Hepatocyte (in vitro differentiated cells): ENCODE data around the gene LSAMP. TPM values are rescaled to one million over a fixed set of nuclear protein-coding genes. Genes with fewer than 3 reads are reported as not detected.

Experiments used
- DNase-seq: peaks from one replicate; pipeline ENCODE4 v3.0.0-alpha.2; 2016; ENCODE audit warnings: low spot score
- H2AFZ ChIP-seq: fragments of 200-600 bp; sonication (generic); 2 replicates; pipeline ENCODE4 v1.6.0; 2016; ENCODE audit warnings: antibody characterized with exemption, mild to moderate bottlenecking
- H3K27ac ChIP-seq: fragments of 200-600 bp; sonication (generic); 2 replicates; pipeline ENCODE4 v1.5.1; 2016; ENCODE audit warnings: mild to moderate bottlenecking
- H3K27me3 ChIP-seq: fragments of 200-600 bp; sonication (generic); 2 replicates; pipeline ENCODE4 v1.6.1; 2016
- H3K36me3 ChIP-seq: fragments of 200-600 bp; sonication (generic); replicated peaks from 2 replicates; pipeline ENCODE4 v1.5.1; 2016; ENCODE audit warnings: low read depth; ENCODE audit not compliant: insufficient read depth
- H3K4me1 ChIP-seq: fragments of 200-600 bp; sonication (generic); 2 replicates; pipeline ENCODE4 v1.5.1; 2016; ENCODE audit warnings: mild to moderate bottlenecking, moderate library complexity; ENCODE audit not compliant: insufficient read depth
- H3K4me2 ChIP-seq: fragments of 200-600 bp; sonication (generic); 2 replicates; pipeline ENCODE4 v1.6.0; 2016
- H3K4me3 ChIP-seq: fragments of 200-600 bp; sonication (generic); 2 replicates; pipeline ENCODE4 v1.5.1; 2016; ENCODE audit warnings: mild to moderate bottlenecking
- H3K79me2 ChIP-seq: fragments of 200-600 bp; sonication (generic); 2 replicates; pipeline ENCODE4 v1.6.0; 2017; ENCODE audit warnings: mild to moderate bottlenecking
- H3K9me2 ChIP-seq: fragments of 200-600 bp; sonication (generic); replicated peaks from 2 replicates; pipeline ENCODE4 v1.6.0; 2017; ENCODE audit warnings: mild to moderate bottlenecking; ENCODE audit not compliant: insufficient read depth
- H3K9me3 ChIP-seq: fragments of 200-600 bp; sonication (generic); 2 replicates; pipeline ENCODE4 v1.5.1; 2016; ENCODE audit warnings: low read depth, mild to moderate bottlenecking
- H4K20me1 ChIP-seq: fragments of 200-600 bp; sonication (generic); 2 replicates; pipeline ENCODE4 v1.6.0; 2016; ENCODE audit warnings: mild to moderate bottlenecking; ENCODE audit not compliant: insufficient read depth, poor library complexity, severe bottlenecking
- CTCF ChIP-seq: fragments of 200-600 bp; sonication (generic); IDR thresholded peaks from 2 replicates; pipeline ENCODE4 v1.5.1; 2016; ENCODE audit warnings: antibody characterized with exemption, mild to moderate bottlenecking; ENCODE audit not compliant: poor library complexity
- EZH2 ChIP-seq: fragments of 200-600 bp; sonication (generic); IDR thresholded peaks from 2 replicates; pipeline ENCODE4 v1.6.1; 2016; ENCODE audit warnings: antibody characterized with exemption, mild to moderate bottlenecking, borderline replicate concordance
- EZH2phosphoT487 ChIP-seq: fragments of 200-600 bp; sonication (generic); IDR thresholded peaks from one replicate; pipeline ENCODE4 v1.6.1; 2018; ENCODE audit warnings: antibody characterized with exemption, mild to moderate bottlenecking, low read depth, moderate library complexity; ENCODE audit not compliant: unreplicated experiment, severe bottlenecking
- WGBS: methylation state at CpG from one replicate; pipeline ENCODE4 v1.1.6; 2016; ENCODE audit warnings: low lambda C conversion rate; ENCODE audit errors: missing lambda C conversion rate; 5-methylcytosine and 5-hydroxymethylcytosine counted together
- polyA plus RNA-seq: library from polyadenylated mRNA; unstranded; fragments of >200 nt; fragmentation: Nextera tagmentation; extraction: Ambion mirVana; gene quantifications from 2 replicates; pipeline ENCODE4 v1.2.1, GENCODE V29; 2016
- total RNA-seq: library from RNA; depleted of rRNA; stranded (reverse); fragments of >200 nt; gene quantifications from 2 replicates; pipeline ENCODE4 v1.2.3, GENCODE V29; 2014

The LSAMP gene
- total and polyA plus RNA-seq, 2 experiments from 2014 or later: 15.1 to 22.3 TPM

DNA sequence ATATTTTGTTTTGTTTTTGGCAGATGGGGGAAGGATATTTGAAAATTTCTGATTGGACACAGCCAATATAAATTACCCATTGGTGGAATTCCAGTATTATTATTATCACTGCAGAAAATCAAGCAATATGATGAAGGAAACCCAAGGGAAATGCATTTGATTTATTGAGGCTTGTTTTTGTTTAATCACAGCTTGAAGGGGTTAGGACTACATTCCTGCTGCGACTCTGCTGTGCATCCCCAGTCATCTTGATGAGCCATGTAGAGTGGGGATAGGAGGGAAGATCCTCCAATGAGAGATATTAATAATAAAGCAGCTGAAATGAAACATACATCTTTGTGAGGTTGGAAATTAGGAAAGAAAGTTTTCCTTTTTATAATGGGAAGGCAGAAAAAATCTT lies 613.4 kb downstream of the LSAMP start:
- no peaks in the 10 kb centered on the region for H3K9me3 ChIP-seq
- H4K20me1 ChIP-seq: no peaks in the 10 kb centered on the region
- H3K9me2 ChIP-seq: no peaks in the 10 kb centered on the region
- H3K79me2 ChIP-seq: no peaks in the 10 kb centered on the region
- no peak overlapping the region for H2AFZ ChIP-seq
- H3K27ac ChIP-seq: no peak overlapping the region
- no peaks in the 10 kb centered on the region for H3K27me3 ChIP-seq
- no peak for DNase-seq
- no peak overlapping the region for H3K4me2 ChIP-seq
- no peak overlapping the region for H3K4me3 ChIP-seq
- no peaks in the 10 kb centered on the region for H3K36me3 ChIP-seq
- 87% methylated on average over 1 of the region's 1 CpG for WGBS
- TF ChIP-seq EZH2 (no peak), CTCF (no peak), EZH2phosphoT487 (no peak)
- no peaks in the 10 kb centered on the region for H3K4me1 ChIP-seq

- H3K9me3 ChIP-seq: no peaks in the 10 kb centered on the region
- no peak overlapping the region for H3K4me2 ChIP-seq
- H3K9me2 ChIP-seq: no peaks in the 10 kb centered on the region
- DNase-seq: no peak
- TF ChIP-seq EZH2phosphoT487 (no peak), EZH2 (no peak), CTCF (no peak)
- no peaks in the 10 kb centered on the region for H3K36me3 ChIP-seq
- H2AFZ ChIP-seq: no peak overlapping the region
- no peak overlapping the region for H3K27ac ChIP-seq
- no peaks in the 10 kb centered on the region for H3K79me2 ChIP-seq
- 70% methylated on average over 6 of the region's 6 CpGs for WGBS
- no peak overlapping the region for H3K4me3 ChIP-seq
- H3K4me1 ChIP-seq: no peaks in the 10 kb centered on the region
- no peaks in the 10 kb centered on the region for H3K27me3 ChIP-seq
- H4K20me1 ChIP-seq: no peaks in the 10 kb centered on the region
Observed at GRCh38 chr3:115830764-115831395, 614.4 kb downstream of the LSAMP start.

- no peaks in the 10 kb centered on the region for H3K79me2 ChIP-seq
- DNase-seq: no peak
- H2AFZ ChIP-seq: no peak overlapping the region
- H3K27ac ChIP-seq: no peak overlapping the region
- no peak overlapping the region for H3K4me3 ChIP-seq
- H3K27me3 ChIP-seq: no peaks in the 10 kb centered on the region
- H3K4me1 ChIP-seq: no peaks in the 10 kb centered on the region
- no peaks in the 10 kb centered on the region for H3K9me3 ChIP-seq
- TF ChIP-seq CTCF (no peak), EZH2 (no peak), EZH2phosphoT487 (no peak)
- no peaks in the 10 kb centered on the region for H3K9me2 ChIP-seq
- WGBS: 79% methylated on average over 3 of the region's 3 CpGs
- no peaks in the 10 kb centered on the region for H4K20me1 ChIP-seq
- H3K36me3 ChIP-seq: no peaks in the 10 kb centered on the region
- no peak overlapping the region for H3K4me2 ChIP-seq
Observed at GRCh38 chr3:115828401-115828800, 616.9 kb downstream of the LSAMP start.
